ENCODE results near the gene MARCHF6. TPM values are rescaled to one million over a fixed set of nuclear protein-coding genes. Genes with fewer than 3 reads are reported as not detected.

The MARCHF6 gene
- total RNA-seq, 2 donors from 2014 or later = 76.5 to 116 TPM

- 83 to 90% methylated on average over 10 of the region's 10 CpGs for WGBS, 2 donors
- intact Hi-C loops (cut with DNase I) = no loop called here
- DNase-seq = no peak
Measured at GRCh38 chr5:10330511-10331230, 22.8 kb upstream of the MARCHF6 start.

GRCh38 chr5:10331341-10331796 is 22.1 kb upstream of the MARCHF6 start:
- 44 to 57% methylated on average over 5 to 7 of the region's 7 CpGs for WGBS, 2 donors
- H3K4me1 ChIP-seq = peaks cover 39% of the 10 kb centered on the region

More at GRCh38 chr5:10330511-10331230, 22.8 kb upstream of the MARCHF6 start:
- H3K27ac ChIP-seq = peak overlapping the region in 1 of 4 donors; percentile 4
- TF ChIP-seq POLR2A (IDR thresholded peaks at IDR 0.05) = no peak
- TF ChIP-seq CTCF (IDR thresholded peaks at IDR 0.05) = no peak
- no peak overlapping the region for H3K4me3 ChIP-seq
- no peaks in the 10 kb centered on the region for H3K27me3 ChIP-seq
- no peaks in the 10 kb centered on the region for H3K36me3 ChIP-seq (replicated peaks in 1 of 2; ENCODE audit: insufficient read depth in 1 of 2, low read depth in 2 of 2)
- H3K9me3 ChIP-seq = no peaks in the 10 kb centered on the region
- peaks cover 39% of the 10 kb centered on the region for H3K4me1 ChIP-seq
- ATAC-seq = no peak

GRCh38 chr5:10332301-10332700 is 21.2 kb upstream of the MARCHF6 start:
- Histone ChIP-seq H3K9me3 (no peaks in the 10 kb centered on the region), H3K4me1 (peaks cover 39% of the 10 kb centered on the region), H3K4me3 (no peak overlapping the region), H3K27me3 (no peaks in the 10 kb centered on the region), H3K36me3 (replicated peaks in 1 of 2; ENCODE audit: insufficient read depth in 1 of 2, low read depth in 2 of 2) (no peaks in the 10 kb centered on the region), H3K27ac (peak overlapping the region in 3 of 4 donors; percentile 5 to 68 (median 67))
- 86 to 87% methylated on average over 5 of the region's 5 CpGs for WGBS, 2 donors
- DNase-seq (no peak), ATAC-seq (no peak)
- TF ChIP-seq CTCF (IDR thresholded peaks at IDR 0.05) = no peak
- no peak for TF ChIP-seq POLR2A (IDR thresholded peaks at IDR 0.05)
- intact Hi-C loops (cut with DNase I) = no loop called here

More at GRCh38 chr5:10331341-10331796, 22.1 kb upstream of the MARCHF6 start:
- peak overlapping the region; percentile 5 to 68 (median 55) for H3K27ac ChIP-seq
- H3K27me3 ChIP-seq = no peaks in the 10 kb centered on the region
- H3K4me3 ChIP-seq = no peak overlapping the region
- DNase-seq (peak; percentile 81 to 92 (median 89)), ATAC-seq (peak; percentile 80)
- intact Hi-C loops (cut with DNase I) = no loop called here
- H3K9me3 ChIP-seq = no peaks in the 10 kb centered on the region
- H3K36me3 ChIP-seq (replicated peaks in 1 of 2; ENCODE audit: insufficient read depth in 1 of 2, low read depth in 2 of 2) = no peaks in the 10 kb centered on the region
- TF ChIP-seq CTCF (IDR thresholded peaks at IDR 0.05) (peak in 1 of 7 experiments; percentile 1), POLR2A (IDR thresholded peaks at IDR 0.05) (peak in 1 of 3 donors; percentile 14)

GRCh38 chr5:10333154-10334006 is 20.1 kb upstream of the MARCHF6 start:
- H3K27me3 ChIP-seq = no peaks in the 10 kb centered on the region
- ATAC-seq (peak; percentile 74), DNase-seq (peak; percentile 47 to 67 (median 58))
- no peaks in the 10 kb centered on the region for H3K9me3 ChIP-seq
- no peaks in the 10 kb centered on the region for H3K36me3 ChIP-seq (replicated peaks in 1 of 2; ENCODE audit: insufficient read depth in 1 of 2, low read depth in 2 of 2)
- WGBS, 2 donors = 4 to 5% methylated on average over 55 to 80 of the region's 81 CpGs
- peak overlapping the region; percentile 5 to 83 (median 70) for H3K27ac ChIP-seq
- intact Hi-C loops (cut with DNase I) = no loop called here
- H3K4me3 ChIP-seq = peak overlapping the region; percentile 34 to 53
- TF ChIP-seq POLR2A (IDR thresholded peaks at IDR 0.05) (peak in 2 of 3 donors; percentile 47 to 55), CTCF (IDR thresholded peaks at IDR 0.05) (peak in 5 of 7 experiments; percentile 29 to 44 (median 39))
- peaks cover 39% of the 10 kb centered on the region for H3K4me1 ChIP-seq
